Osteocyte (in vitro differentiated cells): ENCODE results near the gene PRKCE. TPM values are rescaled to one million over a fixed set of nuclear protein-coding genes. Genes with fewer than 3 reads are reported as not detected.

Source experiments
- DNase-seq: peaks from one replicate; pipeline ENCODE4 v3.0.0; 2021; ENCODE audit warnings: mixed read lengths; ENCODE audit not compliant: unreplicated experiment; ENCODE audit errors: extremely low spot score
- H3K27ac Mint-ChIP-seq: one replicate; pipeline ENCODE4 v1.8.0; 2021; ENCODE audit warnings: mild to moderate bottlenecking, mixed read lengths; ENCODE audit not compliant: unreplicated experiment
- H3K27me3 Mint-ChIP-seq: one replicate; pipeline ENCODE4 v1.8.0; 2021; ENCODE audit warnings: mixed read lengths; ENCODE audit not compliant: unreplicated experiment
- H3K36me3 Mint-ChIP-seq: one replicate; pipeline ENCODE4 v1.8.0; 2021; ENCODE audit warnings: mixed read lengths; ENCODE audit not compliant: unreplicated experiment
- H3K4me1 Mint-ChIP-seq: one replicate; pipeline ENCODE4 v1.8.0; 2021; ENCODE audit warnings: mixed read lengths; ENCODE audit not compliant: unreplicated experiment
- H3K4me3 Mint-ChIP-seq: one replicate; pipeline ENCODE4 v1.8.0; 2021; ENCODE audit warnings: mild to moderate bottlenecking, moderate library complexity, mixed read lengths; ENCODE audit not compliant: unreplicated experiment
- H3K9me3 Mint-ChIP-seq: one replicate; pipeline ENCODE4 v1.8.0; 2021; ENCODE audit warnings: mixed read lengths; ENCODE audit not compliant: unreplicated experiment
- CTCF ChIP-seq: fragments of 200-600 bp; sonication (generic); IDR thresholded peaks from 2 replicates; pipeline ENCODE4 v1.5.0; 2021; ENCODE audit warnings: antibody characterized with exemption, mild to moderate bottlenecking, moderate library complexity
- total RNA-seq: library from RNA; stranded (reverse); gene quantifications from 2 replicates; pipeline ENCODE4 v1.2.1, GENCODE V29; 2021

The PRKCE gene
- total RNA-seq, 1 donor from 2014 or later, result 13.8 TPM

- no peak for TF ChIP-seq CTCF
These were observed 138.7 kb downstream of the PRKCE start for GRCh38 chr2:45789961-45790723.

GRCh38 chr2:45793305-45793962 lies 142.0 kb downstream of the PRKCE start:
- H3K9me3 Mint-ChIP-seq, result no peaks in the 10 kb centered on the region
- H3K4me3 Mint-ChIP-seq, result no peak overlapping the region
- no peaks in the 10 kb centered on the region for H3K4me1 Mint-ChIP-seq
- no peaks in the 10 kb centered on the region for H3K27me3 Mint-ChIP-seq
- no peak for DNase-seq
- no peak overlapping the region for H3K27ac Mint-ChIP-seq
- no peaks in the 10 kb centered on the region for H3K36me3 Mint-ChIP-seq
- TF ChIP-seq CTCF, result no peak

More at GRCh38 chr2:45789961-45790723, 138.7 kb downstream of the PRKCE start:
- Mint-ChIP-seq H3K27me3 (no peaks in the 10 kb centered on the region), H3K9me3 (no peaks in the 10 kb centered on the region), H3K4me3 (no peak overlapping the region), H3K36me3 (no peaks in the 10 kb centered on the region), H3K4me1 (no peaks in the 10 kb centered on the region), H3K27ac (no peak overlapping the region)
- DNase-seq, result no peak

GRCh38 chr2:45794134-45794617 lies 142.7 kb downstream of the PRKCE start:
- Mint-ChIP-seq H3K27me3 (no peaks in the 10 kb centered on the region), H3K4me3 (no peak overlapping the region), H3K9me3 (no peaks in the 10 kb centered on the region), H3K4me1 (no peaks in the 10 kb centered on the region), H3K36me3 (no peaks in the 10 kb centered on the region), H3K27ac (no peak overlapping the region)
- DNase-seq, result no peak
- TF ChIP-seq CTCF, result no peak

GRCh38 chr2:45796500-45796899 lies 145.0 kb downstream of the PRKCE start:
- Mint-ChIP-seq H3K9me3 (no peaks in the 10 kb centered on the region), H3K27ac (no peak overlapping the region), H3K4me3 (no peak overlapping the region), H3K4me1 (no peaks in the 10 kb centered on the region), H3K36me3 (no peaks in the 10 kb centered on the region), H3K27me3 (no peaks in the 10 kb centered on the region)
- no peak for TF ChIP-seq CTCF
- DNase-seq, result no peak

- DNase-seq, result no peak
- H3K4me1 Mint-ChIP-seq, result no peaks in the 10 kb centered on the region
- TF ChIP-seq CTCF, result no peak
- no peaks in the 10 kb centered on the region for H3K27me3 Mint-ChIP-seq
- no peak overlapping the region for H3K27ac Mint-ChIP-seq
- no peaks in the 10 kb centered on the region for H3K36me3 Mint-ChIP-seq
- no peaks in the 10 kb centered on the region for H3K9me3 Mint-ChIP-seq
- H3K4me3 Mint-ChIP-seq, result no peak overlapping the region
These were observed 146.2 kb downstream of the PRKCE start for GRCh38 chr2:45797451-45798230.
